ENCODE measurements around the gene MAMSTR.
"Not testable (repeated sequence)": the region's sequence is repeated elsewhere in the genome, so short reads cannot be mapped to it uniquely, and the experiment has no call there.

MAMSTR gene

DNA sequence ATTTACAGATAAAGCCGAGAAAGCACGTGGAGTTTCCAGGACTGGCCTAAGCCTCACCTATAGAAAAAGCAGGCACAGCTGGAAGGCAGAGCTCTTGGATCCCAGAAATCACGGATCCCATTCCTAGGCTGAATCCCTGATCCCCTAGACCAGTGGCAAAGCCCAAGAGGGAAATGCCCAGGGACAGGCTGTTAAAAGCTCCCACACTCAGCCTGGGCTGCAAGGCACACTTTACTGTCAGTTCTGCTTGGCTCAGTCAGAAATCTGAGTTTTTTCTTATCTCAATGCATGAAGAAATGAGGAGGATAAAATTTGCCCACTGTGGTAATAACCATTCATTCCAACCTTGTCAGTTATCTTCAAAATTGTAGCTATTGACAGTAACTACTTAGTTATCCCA is 31.7 kb downstream of the MAMSTR start:
- no peaks in the 10 kb centered on the region for H3K36me3 ChIP-seq
- H3K27ac ChIP-seq: no peak overlapping the region
- H3K4me1 ChIP-seq (ENCODE audit: control insufficient read depth in 1 of 2, insufficient read depth in 1 of 2, low read depth in 1 of 2, low read length in 1 of 2): no peaks in the 10 kb centered on the region
- no peak overlapping the region for H3K4me3 ChIP-seq (ENCODE audit: low read depth in 1 of 2, low read length in 1 of 2)
- no peaks in the 10 kb centered on the region for H3K9me3 ChIP-seq
- TF ChIP-seq CTCF (IDR thresholded peaks at IDR 0.05): no peak
- no peaks in the 10 kb centered on the region for H3K27me3 ChIP-seq

DNA sequence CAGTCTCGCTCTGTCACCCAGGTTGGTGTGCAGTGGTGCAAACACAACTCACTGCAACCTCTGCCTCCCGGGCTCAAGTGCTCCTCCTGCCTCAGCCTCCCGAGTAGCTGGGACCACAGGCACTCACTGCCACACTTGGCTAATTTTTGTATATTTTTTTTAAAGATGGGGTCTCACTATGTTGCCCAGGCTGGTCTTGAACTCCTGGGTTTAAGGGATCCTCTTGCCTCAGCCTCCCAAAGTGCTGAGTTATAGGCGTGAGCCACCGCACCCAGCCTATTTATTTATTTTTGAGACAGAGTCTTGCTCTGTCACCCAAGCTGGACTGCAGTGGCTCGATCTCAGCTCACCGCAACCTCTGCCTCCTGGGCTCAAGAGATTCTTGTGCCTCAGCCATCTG is 32.9 kb downstream of the MAMSTR start:
- not testable (repeated sequence) for H3K27me3 ChIP-seq; H3K4me1 ChIP-seq (ENCODE audit: control insufficient read depth in 1 of 2, insufficient read depth in 1 of 2, low read depth in 1 of 2, low read length in 1 of 2); H3K4me3 ChIP-seq (ENCODE audit: low read depth in 1 of 2, low read length in 1 of 2); H3K27ac ChIP-seq; H3K9me3 ChIP-seq; H3K36me3 ChIP-seq

DNA sequence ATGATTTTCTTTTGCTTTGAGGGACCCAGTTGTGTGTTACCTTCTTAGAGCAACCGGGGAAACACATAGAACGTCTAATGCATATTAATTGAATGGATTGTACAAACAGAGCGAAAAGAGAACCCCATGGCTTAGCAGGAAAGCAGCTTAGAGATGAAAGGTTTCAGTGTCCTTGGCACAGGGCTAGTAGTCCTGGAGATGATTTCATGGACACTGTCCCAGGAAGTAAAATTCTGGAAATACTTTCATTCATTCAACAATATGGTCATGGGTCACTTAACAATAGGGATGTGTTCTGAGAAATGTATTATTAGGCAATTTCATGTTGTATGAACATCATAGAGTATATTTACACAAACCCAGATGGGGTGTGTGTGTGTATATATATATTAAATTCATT is 33.4 kb downstream of the MAMSTR start:
- no peaks in the 10 kb centered on the region for H3K4me1 ChIP-seq (ENCODE audit: control insufficient read depth in 1 of 2, insufficient read depth in 1 of 2, low read depth in 1 of 2, low read length in 1 of 2)
- H3K27ac ChIP-seq: no peak overlapping the region
- no peaks in the 10 kb centered on the region for H3K36me3 ChIP-seq
- no peaks in the 10 kb centered on the region for H3K27me3 ChIP-seq
- no peak overlapping the region for H3K4me3 ChIP-seq (ENCODE audit: low read depth in 1 of 2, low read length in 1 of 2)
- TF ChIP-seq CTCF (IDR thresholded peaks at IDR 0.05): no peak
- H3K9me3 ChIP-seq: no peaks in the 10 kb centered on the region

DNA sequence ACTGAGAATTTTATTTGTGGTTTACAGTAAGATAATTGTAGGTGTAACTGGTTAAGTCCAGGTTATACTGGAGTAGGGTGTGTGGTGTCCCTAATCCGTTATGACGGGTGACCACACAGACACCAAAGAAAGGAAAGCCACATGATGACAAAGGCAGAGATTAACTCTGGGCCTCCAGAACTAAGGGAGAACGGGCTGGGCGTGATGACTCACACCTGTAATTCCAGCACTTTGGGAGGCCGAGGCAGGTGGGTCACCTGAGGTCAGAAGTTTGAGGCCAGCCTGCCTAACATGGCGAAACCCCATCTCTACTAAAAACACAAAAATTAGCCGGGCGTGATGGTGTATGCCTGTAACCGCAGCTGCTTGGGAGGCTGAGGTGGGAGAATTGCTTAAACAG is 33.9 kb downstream of the MAMSTR start:
- TF ChIP-seq CTCF (IDR thresholded peaks at IDR 0.05): no peak
- Histone ChIP-seq H3K36me3 (no peaks in the 10 kb centered on the region), H3K27me3 (no peaks in the 10 kb centered on the region), H3K27ac (no peak overlapping the region), H3K4me1 (ENCODE audit: control insufficient read depth in 1 of 2, insufficient read depth in 1 of 2, low read depth in 1 of 2, low read length in 1 of 2) (no peaks in the 10 kb centered on the region), H3K9me3 (no peaks in the 10 kb centered on the region), H3K4me3 (ENCODE audit: low read depth in 1 of 2, low read length in 1 of 2) (no peak overlapping the region)

- no peaks in the 10 kb centered on the region for H3K27me3 ChIP-seq
- TF ChIP-seq CTCF (IDR thresholded peaks at IDR 0.05): no peak
- no peak overlapping the region for H3K27ac ChIP-seq
- H3K4me1 ChIP-seq (ENCODE audit: control insufficient read depth in 1 of 2, insufficient read depth in 1 of 2, low read depth in 1 of 2, low read length in 1 of 2): no peaks in the 10 kb centered on the region
- H3K4me3 ChIP-seq (ENCODE audit: low read depth in 1 of 2, low read length in 1 of 2): no peak overlapping the region
- H3K9me3 ChIP-seq: no peaks in the 10 kb centered on the region
- no peaks in the 10 kb centered on the region for H3K36me3 ChIP-seq
Measured at GRCh38 chr19:48683349-48683748, 36.2 kb downstream of the MAMSTR start.

GRCh38 chr19:48681127-48681470 is 38.4 kb downstream of the MAMSTR start:
- no peaks in the 10 kb centered on the region for H3K9me3 ChIP-seq

More at GRCh38 chr19:48681127-48681470, 38.4 kb downstream of the MAMSTR start:
- Histone ChIP-seq H3K4me3 (ENCODE audit: low read depth in 1 of 2, low read length in 1 of 2) (no peak overlapping the region), H3K36me3 (no peaks in the 10 kb centered on the region), H3K27ac (no peak overlapping the region), H3K4me1 (ENCODE audit: control insufficient read depth in 1 of 2, insufficient read depth in 1 of 2, low read depth in 1 of 2, low read length in 1 of 2) (no peaks in the 10 kb centered on the region), H3K27me3 (no peaks in the 10 kb centered on the region)
- TF ChIP-seq CTCF (IDR thresholded peaks at IDR 0.05): no peak
